DOHH2 (cell line): ENCODE data around the gene MTRFR.
"Not testable (repeated sequence)": the region's sequence is repeated elsewhere in the genome, so short reads cannot be mapped to it uniquely, and the experiment has no call there.

ENCODE experiments used
- H3F3A ChIP-seq: fragments of 200-600 bp; sonication (generic), shearing (Covaris generic); 2 replicates; pipeline ENCODE4 v1.6.0; 2016; ENCODE audit warnings: antibody characterized with exemption, mild to moderate bottlenecking; ENCODE audit not compliant: control insufficient read depth, insufficient read depth
- H3K27ac ChIP-seq: fragments of 200-600 bp; sonication (generic); 2 replicates; pipeline ENCODE4 v1.5.1; 2014; ENCODE audit warnings: low read depth, mild to moderate bottlenecking, low read length, moderate library complexity
- H3K27me3 ChIP-seq: fragments of 200-600 bp; sonication (generic); 2 replicates; pipeline ENCODE4 v1.6.1; 2014; ENCODE audit warnings: mild to moderate bottlenecking, low read length, mixed read lengths; ENCODE audit not compliant: control insufficient read depth
- H3K36me3 ChIP-seq: fragments of 200-600 bp; sonication (generic); 2 replicates; pipeline ENCODE4 v1.6.1; 2014; ENCODE audit warnings: mild to moderate bottlenecking, low read length, moderate library complexity, mixed read lengths; ENCODE audit not compliant: control insufficient read depth
- H3K4me1 ChIP-seq: fragments of 200-600 bp; sonication (generic); 2 replicates; pipeline ENCODE4 v1.6.1; 2014; ENCODE audit warnings: mild to moderate bottlenecking, low read length, mixed read lengths; ENCODE audit not compliant: control insufficient read depth
- H3K4me2 ChIP-seq: fragments of 200-600 bp; sonication (generic); 2 replicates; pipeline ENCODE4 v1.6.0; 2014; ENCODE audit warnings: mild to moderate bottlenecking, low read length, moderate library complexity
- H3K4me3 ChIP-seq: fragments of 200-600 bp; sonication (generic); 2 replicates; pipeline ENCODE4 v1.5.1; 2014; ENCODE audit warnings: mild to moderate bottlenecking, low read length, mixed read lengths
- H3K79me2 ChIP-seq: fragments of 200-600 bp; sonication (generic); 2 replicates; pipeline ENCODE4 v1.6.1; 2014; ENCODE audit warnings: mild to moderate bottlenecking, low read length, mixed read lengths; ENCODE audit not compliant: control insufficient read depth
- H3K9me2 ChIP-seq: fragments of 200-600 bp; sonication (generic); replicated peaks from 2 replicates; pipeline ENCODE4 v1.6.1; 2014; ENCODE audit warnings: mild to moderate bottlenecking, low read length, mixed read lengths; ENCODE audit not compliant: control insufficient read depth
- H3K9me3 ChIP-seq: fragments of 200-600 bp; sonication (generic); 2 replicates; pipeline ENCODE4 v1.6.1; 2014; ENCODE audit warnings: antibody characterized with exemption, low read length, mixed read lengths; ENCODE audit not compliant: control insufficient read depth, insufficient read depth
- H4K20me1 ChIP-seq: fragments of 200-600 bp; sonication (generic); 2 replicates; pipeline ENCODE4 v1.6.0; 2014; ENCODE audit warnings: low read depth, mild to moderate bottlenecking, antibody characterized with exemption, low read length, moderate library complexity; ENCODE audit not compliant: control insufficient read depth, insufficient read depth
- EZH2phosphoT487 ChIP-seq: fragments of 200-600 bp; sonication (generic); IDR thresholded peaks from 2 replicates; pipeline ENCODE4 v1.6.1; 2017; ENCODE audit warnings: borderline replicate concordance, mild to moderate bottlenecking, antibody characterized with exemption, low read length, moderate library complexity, mixed read lengths
- TF ChIP-seq, protein P1 (sequence below): fragments of 200-600 bp; sonication (generic); IDR thresholded peaks from one replicate; pipeline ENCODE4 v1.5.1; 2014; ENCODE audit warnings: antibody characterized with exemption, mild to moderate bottlenecking, low read depth, low read length; ENCODE audit not compliant: poor library complexity, severe bottlenecking

The MTRFR gene

DNA sequence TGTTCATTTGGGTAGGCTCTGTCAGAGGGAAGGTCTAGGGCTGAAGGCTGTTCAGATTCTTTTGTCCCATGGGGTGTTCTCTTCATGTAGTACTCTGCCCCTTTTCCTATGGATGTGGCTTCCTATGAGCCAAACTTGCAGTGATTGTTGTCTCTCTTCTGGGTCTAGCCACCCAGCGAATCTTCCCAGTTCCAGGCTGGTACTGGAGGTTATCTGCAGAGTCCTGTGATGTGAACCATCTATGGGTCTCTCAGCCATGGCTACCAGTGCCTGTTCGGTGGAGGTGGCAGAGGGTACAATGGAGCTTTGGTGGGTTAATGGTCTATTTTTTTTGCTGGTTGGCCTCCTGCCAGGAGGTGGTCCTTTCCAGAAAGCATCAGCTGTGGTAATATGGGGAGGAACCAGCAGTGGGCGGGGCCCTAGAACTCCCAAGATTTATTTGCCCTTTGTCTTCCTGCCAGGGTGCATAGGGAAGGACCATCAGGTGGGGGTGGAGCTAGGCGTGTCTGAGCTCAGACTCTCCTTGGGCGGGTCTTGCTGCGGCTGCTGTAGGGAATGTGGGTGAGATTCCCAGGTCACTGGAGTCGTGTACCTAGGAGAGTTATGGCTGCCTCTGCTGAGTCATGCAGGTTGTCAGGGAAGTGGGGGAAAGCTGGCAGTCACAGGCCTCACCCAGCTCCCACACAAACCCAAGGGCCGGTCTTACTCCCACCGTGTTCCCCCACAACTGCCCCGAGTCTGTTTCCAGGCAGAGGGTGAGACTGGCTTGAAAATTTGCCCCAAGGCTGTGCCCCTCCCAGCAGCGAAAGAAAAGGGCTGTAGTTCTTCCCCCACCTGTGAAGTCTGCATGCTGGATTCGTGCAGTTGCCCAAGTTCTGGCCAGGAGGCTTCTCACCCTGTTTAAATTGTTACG lies 17.5 kb downstream of the MTRFR start:
- no peak overlapping the region for H3K4me3 ChIP-seq
- H3K9me2 ChIP-seq, result no peaks in the 10 kb centered on the region
- no peaks in the 10 kb centered on the region for H3F3A ChIP-seq
- TF ChIP-seq, protein P1, sequence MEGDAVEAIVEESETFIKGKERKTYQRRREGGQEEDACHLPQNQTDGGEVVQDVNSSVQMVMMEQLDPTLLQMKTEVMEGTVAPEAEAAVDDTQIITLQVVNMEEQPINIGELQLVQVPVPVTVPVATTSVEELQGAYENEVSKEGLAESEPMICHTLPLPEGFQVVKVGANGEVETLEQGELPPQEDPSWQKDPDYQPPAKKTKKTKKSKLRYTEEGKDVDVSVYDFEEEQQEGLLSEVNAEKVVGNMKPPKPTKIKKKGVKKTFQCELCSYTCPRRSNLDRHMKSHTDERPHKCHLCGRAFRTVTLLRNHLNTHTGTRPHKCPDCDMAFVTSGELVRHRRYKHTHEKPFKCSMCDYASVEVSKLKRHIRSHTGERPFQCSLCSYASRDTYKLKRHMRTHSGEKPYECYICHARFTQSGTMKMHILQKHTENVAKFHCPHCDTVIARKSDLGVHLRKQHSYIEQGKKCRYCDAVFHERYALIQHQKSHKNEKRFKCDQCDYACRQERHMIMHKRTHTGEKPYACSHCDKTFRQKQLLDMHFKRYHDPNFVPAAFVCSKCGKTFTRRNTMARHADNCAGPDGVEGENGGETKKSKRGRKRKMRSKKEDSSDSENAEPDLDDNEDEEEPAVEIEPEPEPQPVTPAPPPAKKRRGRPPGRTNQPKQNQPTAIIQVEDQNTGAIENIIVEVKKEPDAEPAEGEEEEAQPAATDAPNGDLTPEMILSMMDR, result no peak
- TF ChIP-seq EZH2phosphoT487, result no peak
- H3K27me3 ChIP-seq, result no peaks in the 10 kb centered on the region
- peaks cover 5% of the 10 kb centered on the region; the same call in 1 of the 2 replicates for H3K4me1 ChIP-seq
- no peaks in the 10 kb centered on the region for H3K9me3 ChIP-seq
- no peak overlapping the region for H3K27ac ChIP-seq
- H3K4me2 ChIP-seq, result no peak overlapping the region
- H4K20me1 ChIP-seq, result peaks cover 11% of the 10 kb centered on the region; the same call in 1 of the 2 replicates
- H3K79me2 ChIP-seq, result peaks cover 78% of the 10 kb centered on the region
- peaks cover 54% of the 10 kb centered on the region for H3K36me3 ChIP-seq

DNA sequence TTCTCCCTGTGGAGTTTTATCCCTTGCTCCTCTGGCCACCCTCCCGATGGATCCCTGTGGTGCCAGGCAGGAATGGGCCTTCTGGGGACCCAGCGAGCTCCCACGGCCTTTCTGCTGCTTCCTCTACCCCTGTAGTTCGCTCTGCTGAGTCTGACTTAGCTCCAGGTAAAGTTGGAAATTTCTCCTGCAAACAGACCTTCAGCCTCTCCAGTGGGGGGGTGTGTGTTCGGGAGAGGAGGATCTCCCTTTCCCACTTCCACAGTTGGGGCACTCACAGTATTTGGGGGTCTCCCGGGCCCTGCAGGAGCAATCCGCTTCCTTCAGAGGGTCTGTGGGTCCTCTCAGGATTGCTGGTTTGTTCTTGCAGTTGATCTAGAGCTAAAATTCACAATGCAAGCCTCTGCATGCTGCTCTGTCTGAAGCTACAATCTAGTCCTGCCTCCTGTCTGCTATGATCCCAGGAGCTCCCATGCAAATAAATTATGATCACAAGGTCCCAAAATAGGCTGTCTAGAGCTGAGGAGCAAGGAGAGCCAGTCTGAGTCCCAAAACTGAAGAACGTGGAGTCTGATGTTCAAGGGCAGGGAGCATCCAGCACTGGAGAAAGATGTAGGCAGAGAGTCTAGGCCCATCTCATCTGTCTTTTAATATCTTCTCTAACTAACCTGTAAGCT lies 18.3 kb downstream of the MTRFR start:
- Histone ChIP-seq H3K27me3 (no peaks in the 10 kb centered on the region), H3K27ac (no peak overlapping the region), H3K4me1 (peaks cover 5% of the 10 kb centered on the region; the same call in 1 of the 2 replicates), H3K36me3 (peaks cover 59% of the 10 kb centered on the region), H3F3A (no peaks in the 10 kb centered on the region), H4K20me1 (peaks cover 11% of the 10 kb centered on the region; the same call in 1 of the 2 replicates), H3K79me2 (peaks cover 71% of the 10 kb centered on the region), H3K9me3 (no peaks in the 10 kb centered on the region), H3K4me2 (no peak overlapping the region), H3K4me3 (no peak overlapping the region), H3K9me2 (no peaks in the 10 kb centered on the region)
- TF ChIP-seq, protein P1, result no peak
- no peak for TF ChIP-seq EZH2phosphoT487

DNA sequence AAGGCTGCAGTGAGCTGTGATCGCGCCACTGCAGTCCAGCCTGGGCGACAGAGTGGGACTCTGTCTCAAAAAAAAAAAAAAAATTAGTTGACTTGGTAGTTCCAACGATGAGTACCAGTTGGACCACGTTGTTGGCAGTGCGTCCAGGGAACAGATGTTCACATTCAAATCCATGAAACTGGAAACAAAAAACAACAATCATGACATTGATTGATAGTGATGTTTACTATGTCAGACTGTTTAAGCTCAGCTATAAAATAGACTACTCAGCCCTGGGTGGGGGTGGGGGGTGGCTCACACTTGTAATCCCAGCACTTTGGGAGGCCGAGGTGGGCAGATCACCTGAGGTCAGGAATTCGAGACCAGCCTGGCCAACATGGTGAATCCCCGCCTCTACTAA lies 19.1 kb downstream of the MTRFR start:
- H3K4me2 ChIP-seq, H3F3A ChIP-seq, H4K20me1 ChIP-seq, H3K9me3 ChIP-seq, H3K4me1 ChIP-seq, H3K27ac ChIP-seq, H3K9me2 ChIP-seq, H3K27me3 ChIP-seq, H3K4me3 ChIP-seq: not testable (repeated sequence)
- Histone ChIP-seq H3K79me2 (peaks cover 64% of the 10 kb centered on the region), H3K36me3 (peaks cover 63% of the 10 kb centered on the region)
